HG02623 (cell line): Measurements from ENCODE around the gene GSTT2.

ENCODE experiments used
- ATAC-seq: cut with Tn5 transposase; IDR thresholded peaks from one replicate; pipeline ENCODE4 v1.9.1; 2021; ENCODE audit warnings: moderate library complexity; ENCODE audit not compliant: unreplicated experiment

Gene GSTT2

GRCh38 chr22:24008022-24008283, 28.0 kb downstream of the GSTT2 start:
- no peak for ATAC-seq

- no peak for ATAC-seq
Observed at GRCh38 chr22:24008381-24009226, 28.7 kb downstream of the GSTT2 start.

- ATAC-seq: no peak
Observed at GRCh38 chr22:24009227-24010017, 29.5 kb downstream of the GSTT2 start.

- ATAC-seq: no peak
Observed at GRCh38 chr22:24010018-24010391, 30.1 kb downstream of the GSTT2 start.

- ATAC-seq: no peak
Observed at GRCh38 chr22:24011735-24012068, 31.8 kb downstream of the GSTT2 start.

GRCh38 chr22:24016156-24016555, 36.2 kb downstream of the GSTT2 start:
- no peak for ATAC-seq

GRCh38 chr22:24021304-24021703, 41.4 kb downstream of the GSTT2 start:
- ATAC-seq: no peak

GRCh38 chr22:24023204-24023789, 43.4 kb downstream of the GSTT2 start:
- ATAC-seq: no peak

GRCh38 chr22:24024354-24024753, 44.4 kb downstream of the GSTT2 start:
- no peak for ATAC-seq

- ATAC-seq: no peak
Observed at GRCh38 chr22:24025475-24025874, 45.5 kb downstream of the GSTT2 start.

GRCh38 chr22:24026056-24026455, 46.1 kb downstream of the GSTT2 start:
- no peak for ATAC-seq

- ATAC-seq: no peak
Observed at GRCh38 chr22:24026733-24027132, 46.8 kb downstream of the GSTT2 start.

GRCh38 chr22:24027389-24027975, 47.5 kb downstream of the GSTT2 start:
- no peak for ATAC-seq

- ATAC-seq: no peak
Observed at GRCh38 chr22:24027991-24028390, 48.1 kb downstream of the GSTT2 start.

GRCh38 chr22:24028533-24028932, 48.6 kb downstream of the GSTT2 start:
- ATAC-seq: no peak

GRCh38 chr22:24029304-24029703, 49.4 kb downstream of the GSTT2 start:
- ATAC-seq: no peak

- ATAC-seq: no peak
Observed at GRCh38 chr22:24030186-24030702, 50.3 kb downstream of the GSTT2 start.
